ENCODE measurements around the gene RAPGEF2. TPM values are rescaled to one million over a fixed set of nuclear protein-coding genes. Genes with fewer than 3 reads are reported as not detected.

The RAPGEF2 gene
- total and polyA plus RNA-seq, 2 donors (not counting 1 experiment from before 2014, with no cell fraction given): 10.9 to 45.8 TPM

- intact Hi-C loops (cut with micrococcal nuclease): no loop called here
- Histone ChIP-seq H3K4me3 (ENCODE audit: control extremely low read depth in 1 of 5, extremely low read depth in 1 of 5, insufficient read depth in 1 of 5, low read depth in 2 of 5, low read length in 4 of 5) (no peak overlapping the region), H3K27me3 (replicated peaks in 1 of 4; ENCODE audit: control extremely low read depth in 1 of 4, control insufficient read depth in 3 of 4, insufficient read depth in 4 of 4, low read length in 3 of 4) (no peaks in the 10 kb centered on the region), H3K36me3 (replicated peaks in 1 of 2; ENCODE audit: control extremely low read depth in 1 of 2, control insufficient read depth in 1 of 2, extremely low read depth in 1 of 2, insufficient read depth in 2 of 2, low read length in 1 of 2) (no peaks in the 10 kb centered on the region), H3K27ac (ENCODE audit: low read length in 2 of 2) (no peak overlapping the region), H3K9ac (ENCODE audit: low read length) (no peak overlapping the region), H3K9me3 (ENCODE audit: control extremely low read depth in 1 of 3, control insufficient read depth in 2 of 3, insufficient read depth in 1 of 3, low read length in 2 of 3) (no peaks in the 10 kb centered on the region), H2AFZ (ENCODE audit: insufficient read depth, low read depth, low read length, poor library complexity, severe bottlenecking) (no peak overlapping the region), H3K4me2 (replicated peaks; ENCODE audit: low read depth, low read length, poor library complexity, severe bottlenecking) (no peak overlapping the region), H3K4me1 (ENCODE audit: control insufficient read depth in 2 of 2, insufficient read depth in 2 of 2, low read length in 2 of 2) (no peaks in the 10 kb centered on the region), H3K79me2 (ENCODE audit: control insufficient read depth, insufficient read depth, low read length) (peaks cover 15% of the 10 kb centered on the region), H4K20me1 (ENCODE audit: control insufficient read depth, insufficient read depth, low read length, poor library complexity, severe bottlenecking) (peaks cover 4% of the 10 kb centered on the region)
- DNase-seq (no peak), ATAC-seq (ENCODE audit: low read depth) (no peak)
- WGBS (ENCODE audit: insufficient coverage): 91% methylated on average over 4 of the region's 5 CpGs
- CTCF ChIA-PET: no interaction called here
- Mint-ChIP-seq H3K27ac (no peak overlapping the region), H3K9me3 (ENCODE audit: insufficient read depth) (no peaks in the 10 kb centered on the region), H3K4me1 (peaks cover 6% of the 10 kb centered on the region), H3K27me3 (no peaks in the 10 kb centered on the region), H3K4me3 (no peak overlapping the region)
- no peak for TF ChIP-seq CTCF (IDR thresholded peaks at IDR 0.05)
- TF ChIP-seq EZH2 (IDR thresholded peaks at IDR 0.05; ENCODE audit: borderline replicate concordance, insufficient read depth, low read depth, low read length, poor library complexity, severe bottlenecking): no peak
- POLR2A ChIA-PET: no interaction called here
Observed at GRCh38 chr4:159220353-159220752, 117.5 kb downstream of the RAPGEF2 start.

GRCh38 chr4:159221280-159221679 lies 118.4 kb downstream of the RAPGEF2 start:
- H3K79me2 ChIP-seq (ENCODE audit: control insufficient read depth, insufficient read depth, low read length): peaks cover 15% of the 10 kb centered on the region
- no peak for TF ChIP-seq CTCF (IDR thresholded peaks at IDR 0.05)
- TF ChIP-seq EZH2 (IDR thresholded peaks at IDR 0.05; ENCODE audit: borderline replicate concordance, insufficient read depth, low read depth, low read length, poor library complexity, severe bottlenecking): no peak
- DNase-seq (no peak), ATAC-seq (ENCODE audit: low read depth) (no peak)
- H3K27ac ChIP-seq (ENCODE audit: low read length in 2 of 2): no peak overlapping the region
- no peaks in the 10 kb centered on the region for H3K36me3 ChIP-seq (replicated peaks in 1 of 2; ENCODE audit: control extremely low read depth in 1 of 2, control insufficient read depth in 1 of 2, extremely low read depth in 1 of 2, insufficient read depth in 2 of 2, low read length in 1 of 2)
- H3K4me2 ChIP-seq (replicated peaks; ENCODE audit: low read depth, low read length, poor library complexity, severe bottlenecking): no peak overlapping the region
- intact Hi-C loops (cut with micrococcal nuclease): no loop called here
- peaks cover 14% of the 10 kb centered on the region for H3K4me1 Mint-ChIP-seq
- no peak overlapping the region for H3K4me3 Mint-ChIP-seq
- no peak overlapping the region for H3K27ac Mint-ChIP-seq
- WGBS (ENCODE audit: insufficient coverage): 83% methylated on average over 1 of the region's 3 CpGs
- H3K9ac ChIP-seq (ENCODE audit: low read length): no peak overlapping the region
- H4K20me1 ChIP-seq (ENCODE audit: control insufficient read depth, insufficient read depth, low read length, poor library complexity, severe bottlenecking): peaks cover 4% of the 10 kb centered on the region
- H2AFZ ChIP-seq (ENCODE audit: insufficient read depth, low read depth, low read length, poor library complexity, severe bottlenecking): no peak overlapping the region
- no peaks in the 10 kb centered on the region for H3K4me1 ChIP-seq (ENCODE audit: control insufficient read depth in 2 of 2, insufficient read depth in 2 of 2, low read length in 2 of 2)
- ChIA-PET POLR2A (no interaction called here), CTCF (no interaction called here)
- no peaks in the 10 kb centered on the region for H3K9me3 ChIP-seq (ENCODE audit: control extremely low read depth in 1 of 3, control insufficient read depth in 2 of 3, insufficient read depth in 1 of 3, low read length in 2 of 3)
- H3K27me3 Mint-ChIP-seq: no peaks in the 10 kb centered on the region
- no peak overlapping the region for H3K4me3 ChIP-seq (ENCODE audit: control extremely low read depth in 1 of 5, extremely low read depth in 1 of 5, insufficient read depth in 1 of 5, low read depth in 2 of 5, low read length in 4 of 5)
- no peaks in the 10 kb centered on the region for H3K27me3 ChIP-seq (replicated peaks in 1 of 4; ENCODE audit: control extremely low read depth in 1 of 4, control insufficient read depth in 3 of 4, insufficient read depth in 4 of 4, low read length in 3 of 4)
- no peaks in the 10 kb centered on the region for H3K9me3 Mint-ChIP-seq (ENCODE audit: insufficient read depth)

All from B cell (primary cell).